K562 (cell line): ENCODE data around the gene SAMD11. TPM values are rescaled to one million over a fixed set of nuclear protein-coding genes. Genes with fewer than 3 reads are reported as not detected.

Source experiments
- ARID3A ChIP-seq: IDR thresholded peaks from 2 replicates; pipeline ENCODE4 v1.6.1; 2012; ENCODE audit warnings: low read depth, low read length, improper control_type of control experiment, borderline replicate concordance
- ATF7 ChIP-seq: fragments of 450-650 bp; IDR thresholded peaks from 2 replicates; pipeline ENCODE4 v1.7.1; 2014; ENCODE audit warnings: mild to moderate bottlenecking, moderate library complexity
- BHLHE40 ChIP-seq: IDR thresholded peaks from 2 replicates; pipeline ENCODE4 v1.6.1; 2011; ENCODE audit warnings: low read length, improper control_type of control experiment
- EP400 ChIP-seq: fragments of 450-650 bp; IDR thresholded peaks from 2 replicates; pipeline ENCODE4 v1.6.1; 2017; ENCODE audit warnings: antibody characterized with exemption, mild to moderate bottlenecking, moderate library complexity
- MEF2D ChIP-seq: conservative IDR thresholded peaks from 2 replicates; pipeline ENCODE4 v1.6.1; 2016; ENCODE audit warnings: low read depth, missing genetic modification characterization, missing compliant biosample characterization
- MXD1 ChIP-seq: fragments of 250-450 bp; sonication (Bioruptor Pico); IDR thresholded peaks from 2 replicates; pipeline ENCODE4 v1.8.0; 2021; ENCODE audit warnings: borderline replicate concordance, mild to moderate bottlenecking, moderate library complexity; ENCODE audit not compliant: poor library complexity, severe bottlenecking
- NEUROD1 ChIP-seq: fragments of 150-350 bp; IDR thresholded peaks from 2 replicates; pipeline ENCODE4 v1.6.1; 2014; ENCODE audit warnings: borderline replicate concordance, low read length, low read depth; ENCODE audit not compliant: partially characterized antibody
- NFIC ChIP-seq: fragments of 450-650 bp; IDR thresholded peaks from 2 replicates; pipeline ENCODE4 v1.6.1; 2017; ENCODE audit warnings: mild to moderate bottlenecking, inconsistent platforms
- PHB2 ChIP-seq: fragments of 450-650 bp; IDR thresholded peaks from 2 replicates; pipeline ENCODE4 v1.6.1; 2017; ENCODE audit warnings: low read depth
- RBM15 ChIP-seq: fragments of 200-400 bp; formaldehyde crosslinking; IDR thresholded peaks from 2 replicates; pipeline ENCODE4 v1.6.1; 2018; ENCODE audit warnings: mild to moderate bottlenecking, low read length, moderate library complexity; ENCODE audit not compliant: insufficient read depth
- RBM25 ChIP-seq: fragments of 200-400 bp; formaldehyde crosslinking; IDR thresholded peaks from 2 replicates; pipeline ENCODE4 v1.6.1; 2018; ENCODE audit warnings: low read length, low read depth, moderate library complexity; ENCODE audit not compliant: severe bottlenecking
- RBM39 ChIP-seq: fragments of 200-400 bp; formaldehyde crosslinking; optimal IDR thresholded peaks from 2 replicates; pipeline ENCODE3; 2018; ENCODE audit warnings: low read depth, low read length
- SAFB ChIP-seq: fragments of 200-400 bp; formaldehyde crosslinking; IDR thresholded peaks from 2 replicates; pipeline ENCODE4 v1.6.1; 2017; ENCODE audit warnings: low read depth, low read length, borderline replicate concordance
- SFPQ ChIP-seq: fragments of 200-400 bp; formaldehyde crosslinking; IDR thresholded peaks from 2 replicates; pipeline ENCODE4 v1.6.1; 2017; ENCODE audit warnings: mild to moderate bottlenecking, low read depth, low read length, moderate library complexity
- SUPT5H ChIP-seq: fragments of 450-650 bp; IDR thresholded peaks from 2 replicates; pipeline ENCODE4 v1.6.1; 2016
- ZBTB7A ChIP-seq: IDR thresholded peaks from 2 replicates; pipeline ENCODE4 v1.6.1; 2011; ENCODE audit warnings: low read depth, mild to moderate bottlenecking, low read length, moderate library complexity, borderline replicate concordance; ENCODE audit not compliant: control insufficient read depth
- ZNF134 ChIP-seq: fragments of 250-450 bp; sonication (Bioruptor Pico); conservative IDR thresholded peaks from 2 replicates; pipeline ENCODE4 v1.4.0; 2020
- ZNF175 ChIP-seq: fragments of 200-800 bp; sonication (Bioruptor generic); IDR thresholded peaks from 2 replicates; pipeline ENCODE4 v1.6.1; 2016; ENCODE audit warnings: low read depth, mild to moderate bottlenecking, missing genetic modification characterization, missing compliant biosample characterization
- ZNF41 ChIP-seq: fragments of 250-450 bp; sonication (Bioruptor Pico); conservative IDR thresholded peaks from 2 replicates; pipeline ENCODE4 v1.4.0; 2020; ENCODE audit warnings: mild to moderate bottlenecking
- polyA plus RNA-seq, 8 experiments: library from polyadenylated mRNA; depleted of rRNA in 4 of 8; stranded (reverse) in 5 of 8; unstranded in 3 of 8; fragments of >200 nt; fragmentation: Nextera tagmentation in 2 of 8; fragmentation: Illumina TruSeq in 1 of 8; extraction: Ambion mirVana in 2 of 8; extraction: Trizol in 1 of 8; gene quantifications; 2 replicates each; pipeline versions ENCODE4 v1.2.1 to v1.2.3, GENCODE V29; 2011 to 2014; ENCODE audit warnings: inconsistent platforms in 1 of 8, missing spikeins in 1 of 8
- total RNA-seq, 7 experiments: library from RNA; depleted of rRNA in 6 of 7; stranded (reverse); fragments of >200 nt in 6 of 7; fragmentation: Illumina TruSeq in 2 of 7; extraction: Trizol in 2 of 7; gene quantifications; 2 replicates each; pipeline versions ENCODE4 v1.2.1 to v1.2.3, GENCODE V29; 2011 to 2021; ENCODE audit warnings: low replicate concordance in 1 of 7
- TF ChIP-seq, protein P1 (sequence below): conservative IDR thresholded peaks from 2 replicates; pipeline ENCODE4 v1.6.1; 2011; ENCODE audit warnings: low read depth, mild to moderate bottlenecking, low read length; ENCODE audit not compliant: control insufficient read depth

SAMD11 gene
- total and polyA plus RNA-seq, 9 of the 15 experiments (the other 6 are each of a cell fraction or from before 2014, with no cell fraction given), result 0.07 to 0.82 (median 0.11) TPM; not detected in 2

GRCh38 chr1:940107-941014, 16.6 kb downstream of the SAMD11 start (continued):
- TF ChIP-seq, protein P1, sequence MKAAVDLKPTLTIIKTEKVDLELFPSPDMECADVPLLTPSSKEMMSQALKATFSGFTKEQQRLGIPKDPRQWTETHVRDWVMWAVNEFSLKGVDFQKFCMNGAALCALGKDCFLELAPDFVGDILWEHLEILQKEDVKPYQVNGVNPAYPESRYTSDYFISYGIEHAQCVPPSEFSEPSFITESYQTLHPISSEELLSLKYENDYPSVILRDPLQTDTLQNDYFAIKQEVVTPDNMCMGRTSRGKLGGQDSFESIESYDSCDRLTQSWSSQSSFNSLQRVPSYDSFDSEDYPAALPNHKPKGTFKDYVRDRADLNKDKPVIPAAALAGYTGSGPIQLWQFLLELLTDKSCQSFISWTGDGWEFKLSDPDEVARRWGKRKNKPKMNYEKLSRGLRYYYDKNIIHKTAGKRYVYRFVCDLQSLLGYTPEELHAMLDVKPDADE, result no peak
- TF ChIP-seq NEUROD1, result no peak
- TF ChIP-seq ARID3A, result no peak
- no peak for TF ChIP-seq PHB2
- TF ChIP-seq ZNF134, result no peak
- no peak for TF ChIP-seq RBM39
- TF ChIP-seq ZNF175, result no peak
- TF ChIP-seq RBM15, result no peak
- TF ChIP-seq ZBTB7A, result peak; percentile 85; the same call in 1 of the 2 replicates
- TF ChIP-seq SFPQ, result no peak
- no peak for TF ChIP-seq ZNF41 (CRISPR knock-in tag)
- no peak for TF ChIP-seq MEF2D (tag)
- no peak for TF ChIP-seq RBM25
- TF ChIP-seq EP400, result no peak
- no peak for TF ChIP-seq BHLHE40
- TF ChIP-seq MXD1, result no peak
- peak; percentile 95 for TF ChIP-seq SAFB
- TF ChIP-seq SUPT5H, result no peak
- TF ChIP-seq ATF7, result no peak
- TF ChIP-seq NFIC, result peak; percentile 61; the same call in 1 of the 2 replicates
